Measurements from ENCODE around the gene RFWD3.

RFWD3 gene

DNA sequence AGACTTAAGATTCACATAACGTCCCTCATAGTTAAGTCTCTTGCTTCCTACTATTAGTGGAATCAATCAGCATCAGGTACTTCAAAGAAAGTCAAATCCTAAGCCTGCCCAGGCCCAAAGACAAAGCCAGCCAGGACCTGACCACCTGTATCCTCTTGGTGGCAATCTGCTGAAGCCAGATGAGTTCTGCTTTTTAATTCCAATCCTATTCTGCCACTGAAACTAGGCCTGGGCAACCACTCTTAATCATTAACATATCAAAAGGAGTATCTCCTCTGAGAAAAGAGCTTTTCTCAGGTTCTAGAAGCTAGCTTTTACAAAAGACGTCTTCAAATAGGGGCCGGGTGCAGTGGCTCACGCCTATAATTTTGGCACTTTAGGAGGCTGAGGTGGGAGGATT lies 44.7 kb downstream of the RFWD3 start:
- DNase-seq, result no peak

DNA sequence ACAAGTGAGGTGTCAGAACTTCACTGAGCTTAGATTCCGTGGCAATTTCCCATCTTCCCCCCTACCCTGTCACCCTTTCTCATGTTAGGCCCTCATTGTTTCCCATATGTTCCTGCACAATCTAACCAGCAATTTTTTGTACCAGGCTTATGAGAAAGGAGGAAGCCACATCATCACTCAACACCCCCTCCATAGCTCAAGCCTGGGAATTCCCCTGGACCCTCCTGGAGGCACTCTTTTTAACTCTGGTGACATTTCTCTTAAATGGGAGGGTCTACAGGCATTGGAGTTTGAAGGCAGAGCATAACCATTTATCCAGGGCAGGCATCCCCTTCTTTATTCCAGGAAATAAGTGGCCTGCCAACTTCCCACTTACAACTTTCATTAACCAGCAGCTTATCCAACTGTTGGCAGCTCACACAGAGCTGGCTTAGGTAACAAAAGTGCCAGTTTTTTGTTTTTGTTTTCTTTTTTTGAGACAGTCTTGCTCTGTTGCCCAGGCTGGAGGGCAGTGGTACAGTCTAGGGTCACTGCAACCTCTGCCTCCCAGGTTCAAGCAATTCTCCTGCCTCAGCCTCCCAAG lies 49.4 kb downstream of the RFWD3 start:
- DNase-seq, result no peak

DNA sequence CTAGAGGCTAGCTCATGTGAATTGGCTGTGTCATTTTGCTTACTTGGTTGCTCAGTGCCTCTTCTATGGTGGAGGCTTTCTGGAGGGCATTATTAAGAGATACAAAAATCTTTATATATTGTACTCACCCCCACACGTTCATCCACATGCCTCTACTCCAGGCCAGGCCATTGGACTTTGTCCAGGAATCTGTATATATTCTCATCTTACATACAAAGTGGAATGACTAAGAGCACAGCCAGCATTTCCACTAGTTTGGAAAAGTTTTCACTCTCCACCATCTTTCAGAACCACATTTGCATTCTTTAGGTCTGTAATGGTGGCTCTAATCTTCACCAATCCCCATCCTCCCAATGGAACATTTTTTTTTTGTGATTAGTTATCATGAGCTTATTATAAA lies 55.0 kb downstream of the RFWD3 start:
- DNase-seq, result peak; percentile 36

DNA sequence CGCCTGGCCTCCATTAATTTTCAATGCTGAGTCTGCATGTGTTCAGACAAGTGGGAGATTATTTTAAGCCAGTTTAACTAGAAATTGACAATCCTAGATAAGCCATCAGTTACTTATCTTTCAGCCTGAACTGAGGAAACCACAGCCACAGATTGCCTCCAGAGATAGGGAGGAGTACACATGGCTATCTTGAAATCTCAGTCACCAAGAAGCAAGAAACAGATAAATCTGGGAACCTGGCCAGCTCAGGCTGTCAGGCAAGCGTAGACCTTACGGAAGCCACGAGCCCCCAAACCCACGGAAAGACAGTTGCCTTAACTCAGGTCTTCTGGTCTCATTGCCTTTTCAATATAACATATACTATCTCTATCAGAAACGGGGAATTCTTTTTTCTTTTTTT lies 57.7 kb downstream of the RFWD3 start:
- DNase-seq, result no peak

DNA sequence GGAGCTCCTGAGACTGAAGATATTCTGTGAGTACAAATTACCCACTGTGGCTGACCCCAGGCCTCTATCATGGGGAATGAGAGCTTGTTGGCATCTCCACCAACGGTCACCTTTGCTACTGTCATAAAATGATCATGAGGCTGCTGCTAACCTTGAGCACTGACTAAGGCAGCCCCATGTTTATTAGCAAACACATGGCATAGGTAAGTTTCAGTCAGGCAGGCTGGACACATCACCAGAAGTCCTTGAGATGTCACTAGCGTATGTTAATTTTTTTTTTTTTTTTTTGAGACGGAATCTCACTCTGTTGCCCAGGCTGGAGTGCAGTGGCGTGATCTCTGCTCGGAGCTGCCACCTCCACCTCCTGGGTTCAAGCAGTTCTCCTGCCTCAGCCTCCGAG lies 58.3 kb downstream of the RFWD3 start:
- DNase-seq, result no peak

DNA sequence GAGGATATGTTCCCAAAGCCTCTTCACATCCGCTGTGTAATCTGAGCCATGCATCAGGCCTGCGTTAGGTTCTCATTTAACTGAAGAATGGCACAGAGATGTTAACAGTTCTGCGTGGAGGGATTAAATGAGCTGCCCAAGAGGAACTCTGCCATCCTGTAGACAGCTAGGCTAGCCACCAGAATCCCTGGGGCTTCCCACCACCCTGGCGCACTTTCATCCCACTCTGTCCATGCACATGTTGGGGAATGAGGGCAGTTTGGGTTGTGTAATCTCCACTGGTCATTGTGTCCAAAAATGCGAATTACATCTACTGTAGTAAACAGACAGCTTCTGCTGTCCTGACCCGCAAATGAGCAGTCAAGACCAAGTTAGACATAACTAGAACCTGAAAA lies 58.7 kb downstream of the RFWD3 start:
- no peak for DNase-seq

DNA sequence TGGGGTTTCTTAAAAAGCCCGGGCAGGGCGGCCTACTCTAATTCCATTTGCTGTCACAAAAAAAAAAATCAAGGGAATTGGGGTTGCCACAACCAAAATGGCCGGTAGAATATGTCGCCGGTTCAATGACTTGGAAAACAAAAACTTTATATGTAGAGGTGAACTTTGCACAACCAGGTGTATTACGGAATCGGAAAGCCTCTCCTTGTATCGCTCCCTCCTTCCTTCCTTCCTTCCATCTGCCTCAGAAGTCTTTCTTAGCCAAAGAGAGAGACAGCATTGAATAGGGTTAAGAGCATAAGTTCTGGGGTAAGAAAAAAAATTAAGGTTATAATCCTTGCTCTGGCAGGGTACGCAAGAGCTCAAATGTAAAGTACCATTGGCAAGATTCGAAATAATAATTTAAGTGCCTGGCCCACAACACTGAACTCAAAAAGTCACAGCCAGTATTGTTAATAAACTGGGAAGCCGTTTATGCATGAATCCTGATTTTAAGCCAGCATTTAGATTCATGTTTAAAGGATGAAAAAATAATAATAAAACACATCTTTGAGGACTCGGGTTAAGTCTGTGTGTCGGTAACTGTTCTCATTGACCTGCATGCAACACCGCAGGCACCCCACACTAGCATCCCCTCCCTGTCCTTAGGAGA lies 59.2 kb downstream of the RFWD3 start:
- no peak for DNase-seq

DNA sequence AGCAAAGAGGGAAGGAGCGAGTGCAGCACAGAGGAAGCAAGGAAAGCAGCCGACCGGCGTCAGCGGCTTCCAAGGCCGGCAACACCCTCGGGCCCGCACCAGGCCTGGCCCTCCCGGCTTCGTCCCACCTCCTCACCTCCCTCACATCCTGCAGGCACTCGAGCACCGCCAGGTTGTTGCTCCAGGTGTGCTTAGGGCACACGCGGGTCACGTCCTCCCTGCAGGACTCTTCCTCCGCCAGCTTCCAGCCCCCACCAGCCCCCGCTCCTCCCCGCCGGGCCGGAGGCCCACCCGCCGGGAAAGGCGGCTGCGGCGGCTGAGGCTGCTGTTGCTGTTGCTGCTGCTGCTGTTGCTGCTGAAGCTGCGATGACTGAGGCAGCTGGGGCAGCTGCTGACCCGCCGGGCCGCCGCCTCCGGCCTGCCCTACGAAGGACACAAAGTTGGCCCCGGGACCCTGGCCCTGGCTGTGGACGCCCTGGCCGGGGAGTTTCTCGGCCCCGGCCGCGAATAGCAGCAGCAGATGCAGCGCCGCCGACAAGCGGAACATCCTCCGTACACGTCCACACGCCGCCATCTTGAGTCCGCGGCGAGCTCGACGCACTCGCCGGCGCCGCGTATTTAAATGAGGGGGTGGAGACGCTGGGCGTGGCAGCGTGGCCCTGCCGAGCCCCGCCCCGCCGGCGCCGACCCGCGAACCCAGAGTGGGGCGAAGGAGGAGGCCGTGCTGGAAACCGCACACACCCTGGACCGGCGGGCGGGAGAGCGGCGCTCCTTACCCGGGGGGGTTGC lies 60.0 kb downstream of the RFWD3 start, which contains the start of gene GLG1:
Gene GLG1 (minus strand): TSS at position 594 of the 789 bp plus-strand sequence. CDS start 20 bp downstream, at position 574.
- peak; percentile 86 for DNase-seq

DNA sequence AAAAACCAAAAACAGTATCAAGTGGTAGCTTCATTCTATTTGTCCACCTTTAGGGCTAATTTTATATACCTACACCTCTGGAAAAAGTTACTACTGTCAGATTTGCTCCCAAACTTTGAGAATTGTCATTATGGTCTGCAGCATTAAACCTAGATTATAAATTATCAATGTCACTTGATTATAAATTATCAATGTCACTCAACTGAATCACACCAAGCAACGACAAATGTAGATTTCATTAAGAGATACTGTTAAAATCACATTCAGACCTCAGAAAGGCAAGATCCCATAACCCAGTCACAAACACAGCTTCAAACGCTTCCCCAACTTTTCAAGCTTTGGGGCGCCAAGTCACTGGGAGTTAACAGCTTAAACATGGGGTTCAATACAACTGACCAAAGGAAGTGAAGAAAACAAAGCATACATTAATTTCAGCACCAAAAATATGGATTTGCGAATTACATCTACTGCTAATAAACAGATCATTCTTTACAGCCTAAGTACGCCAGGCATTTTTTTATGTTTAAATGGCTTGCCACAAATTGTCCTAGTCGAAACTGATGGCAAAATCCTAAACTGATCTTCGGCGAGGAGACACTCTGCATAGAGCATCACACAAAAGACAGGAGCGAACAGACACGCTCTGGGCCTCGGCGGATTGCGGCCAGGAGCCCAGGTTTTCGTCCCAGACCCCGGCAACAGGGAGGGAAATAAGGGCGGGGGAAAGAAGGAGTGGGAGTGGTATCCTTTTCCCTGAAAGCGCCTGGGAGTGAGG lies 60.7 kb downstream of the RFWD3 start:
- no peak for DNase-seq

DNA sequence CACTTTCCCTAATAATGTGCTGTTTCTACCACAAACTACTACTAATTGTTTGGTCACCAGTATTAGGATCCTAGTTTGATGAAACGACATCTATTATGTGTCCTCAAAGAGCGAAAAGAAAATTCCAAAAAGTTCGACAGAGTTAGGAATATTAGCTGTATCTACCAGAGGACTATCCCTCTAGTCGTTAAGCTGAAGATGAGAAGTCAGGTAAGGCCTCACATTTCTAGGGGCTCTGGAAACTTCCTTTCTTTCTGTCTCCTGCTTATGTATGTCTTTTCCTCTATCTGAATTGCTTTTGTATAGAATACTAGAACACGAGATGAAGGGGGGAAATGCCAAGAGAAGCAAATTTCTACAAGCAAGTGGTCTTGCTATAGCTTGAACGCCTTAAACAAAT lies 61.3 kb downstream of the RFWD3 start:
- DNase-seq, result no peak

DNA sequence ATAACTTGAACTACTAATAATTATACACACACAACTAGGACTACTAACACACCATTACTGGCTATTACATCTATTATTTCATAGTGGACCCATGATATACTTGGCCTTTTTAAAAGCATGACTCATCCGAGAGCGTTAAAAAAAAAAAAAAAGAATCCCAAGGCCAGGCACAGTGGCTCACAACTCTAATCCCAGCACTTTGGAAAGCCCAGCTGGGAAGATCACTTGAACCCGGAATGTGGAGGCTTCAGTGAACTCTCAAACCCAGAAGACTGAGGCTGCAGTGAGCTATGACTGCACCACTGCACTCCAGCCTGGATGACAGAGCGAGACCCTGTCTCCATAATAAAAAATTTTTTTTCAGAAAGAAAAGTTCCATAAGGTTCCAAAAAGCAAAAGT lies 62.8 kb downstream of the RFWD3 start:
- DNase-seq, result no peak

DNA sequence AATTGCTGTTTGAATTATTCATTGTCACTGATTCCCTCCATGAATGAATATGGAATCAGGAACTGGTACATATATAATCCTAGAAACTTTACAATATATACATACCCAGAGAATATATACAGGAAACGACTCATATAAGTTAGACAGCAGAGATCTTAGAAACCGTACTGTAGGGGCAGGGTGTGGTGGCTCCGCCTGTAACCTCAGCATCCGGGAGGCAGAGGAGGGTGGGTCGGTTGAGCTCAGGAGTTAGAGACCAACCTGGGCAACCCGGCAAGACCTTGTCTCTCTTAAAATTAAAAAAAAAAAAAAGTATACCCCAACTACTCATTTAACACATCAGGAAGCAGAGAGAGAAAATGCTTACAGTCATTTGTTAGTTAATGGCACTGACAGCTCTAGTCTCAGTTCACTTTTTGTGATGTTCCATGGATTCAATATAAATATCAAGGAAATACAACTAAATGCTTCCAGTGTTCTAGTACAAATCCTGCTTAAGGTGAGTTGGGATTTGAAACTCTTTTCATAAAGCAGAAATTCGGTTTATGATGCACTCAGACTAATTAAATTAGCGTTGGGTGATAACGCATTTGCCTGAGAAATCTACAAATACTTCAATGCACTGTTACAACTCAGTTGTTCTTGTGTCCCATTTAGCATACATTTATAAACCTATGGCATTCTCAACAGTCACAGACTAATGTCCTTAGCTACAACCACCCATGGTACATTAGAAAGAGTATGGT lies 65.4 kb downstream of the RFWD3 start:
- peak; percentile 39 for DNase-seq

DNA sequence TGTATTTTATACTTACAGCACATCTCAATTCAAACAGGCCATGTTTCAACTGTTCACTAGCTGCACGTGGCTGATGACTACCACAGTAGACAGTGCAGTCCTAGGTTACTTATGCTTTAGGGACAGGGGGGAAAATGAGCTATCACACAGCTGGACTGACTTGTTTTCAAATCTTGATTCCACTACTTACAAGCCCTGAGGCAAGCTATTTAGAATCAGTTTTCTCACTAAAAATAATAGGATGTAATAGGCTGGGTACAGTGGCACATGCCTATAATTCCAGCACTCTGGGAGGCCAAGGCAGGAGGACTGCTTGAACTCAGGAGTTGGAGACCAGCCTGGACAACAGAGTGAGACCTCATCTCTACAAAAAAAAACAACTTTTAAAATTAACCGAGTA lies 70.1 kb downstream of the RFWD3 start:
- DNase-seq, result no peak

DNA sequence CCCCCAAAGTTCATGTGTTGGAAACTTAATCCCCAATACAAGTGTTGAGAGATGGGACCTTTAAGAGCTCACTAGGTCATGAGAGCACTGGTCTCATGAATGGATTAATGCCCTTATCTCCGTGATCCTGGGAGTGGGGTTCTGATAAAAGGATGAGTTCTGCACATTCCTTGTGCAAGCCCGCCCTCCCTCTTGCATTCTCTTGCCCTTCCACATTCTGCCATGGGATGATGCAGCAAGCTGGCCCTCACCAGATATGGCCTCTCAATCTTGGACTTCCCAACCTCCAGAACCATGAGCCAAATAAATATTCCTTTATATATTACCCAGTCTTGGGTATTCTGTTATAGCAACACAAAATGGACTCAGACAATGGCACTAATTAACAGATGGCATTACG lies 73.8 kb downstream of the RFWD3 start:
- DNase-seq, result no peak

DNA sequence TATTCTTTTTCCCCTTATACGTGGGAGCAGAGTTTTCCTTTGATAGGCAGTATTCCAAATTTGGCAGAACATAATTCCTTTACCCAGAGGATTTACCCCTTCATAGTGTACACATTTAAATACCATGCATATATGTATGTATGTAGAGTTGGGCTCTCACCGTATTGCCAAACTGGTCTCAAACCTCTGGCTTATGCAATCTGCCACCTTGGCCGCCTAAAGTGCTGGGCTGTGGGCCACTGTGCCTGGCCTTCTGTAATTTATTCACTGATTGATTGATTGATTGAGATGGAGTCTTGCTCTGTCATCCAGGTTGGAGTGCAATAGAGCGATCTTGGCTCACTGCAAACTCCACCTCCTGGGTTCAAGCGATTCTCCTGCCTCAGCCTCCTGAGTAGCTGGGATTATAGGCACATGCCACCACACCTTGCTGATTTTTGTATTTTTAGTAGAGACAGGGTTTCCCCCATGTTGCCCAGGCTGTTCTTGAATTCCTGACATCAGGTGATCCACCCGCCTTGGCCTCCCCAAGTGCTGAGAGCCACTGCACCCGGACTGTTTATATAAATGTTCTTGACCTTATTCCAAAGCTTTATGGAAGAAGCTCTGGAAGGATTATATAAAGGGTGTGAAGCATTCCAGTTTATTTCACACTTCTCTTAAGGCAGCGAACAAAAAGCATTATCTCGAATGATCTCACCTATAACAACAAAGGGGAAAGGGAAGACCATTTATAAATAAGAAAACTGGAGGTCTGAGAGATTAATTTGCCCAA lies 74.6 kb downstream of the RFWD3 start:
- no peak for DNase-seq

DNA sequence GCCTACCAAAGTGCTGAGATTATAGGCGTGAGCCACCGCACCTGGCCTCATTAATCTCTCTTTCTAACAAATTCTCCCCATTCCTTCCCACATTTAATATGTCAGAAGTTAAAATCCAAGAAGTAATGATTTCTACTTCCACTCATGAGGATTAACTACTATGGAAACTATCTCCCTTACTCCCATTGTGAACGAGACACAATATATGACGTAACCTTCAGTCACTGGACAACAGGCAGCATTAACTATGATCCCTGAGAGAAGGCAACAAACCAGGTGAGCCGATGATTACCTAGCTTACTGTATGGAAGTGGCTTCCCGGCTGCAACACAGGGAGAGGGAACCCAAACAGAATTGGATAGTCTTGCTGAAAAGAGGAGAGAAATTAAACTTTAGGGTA lies 79.7 kb downstream of the RFWD3 start:
- DNase-seq, result no peak

DNA sequence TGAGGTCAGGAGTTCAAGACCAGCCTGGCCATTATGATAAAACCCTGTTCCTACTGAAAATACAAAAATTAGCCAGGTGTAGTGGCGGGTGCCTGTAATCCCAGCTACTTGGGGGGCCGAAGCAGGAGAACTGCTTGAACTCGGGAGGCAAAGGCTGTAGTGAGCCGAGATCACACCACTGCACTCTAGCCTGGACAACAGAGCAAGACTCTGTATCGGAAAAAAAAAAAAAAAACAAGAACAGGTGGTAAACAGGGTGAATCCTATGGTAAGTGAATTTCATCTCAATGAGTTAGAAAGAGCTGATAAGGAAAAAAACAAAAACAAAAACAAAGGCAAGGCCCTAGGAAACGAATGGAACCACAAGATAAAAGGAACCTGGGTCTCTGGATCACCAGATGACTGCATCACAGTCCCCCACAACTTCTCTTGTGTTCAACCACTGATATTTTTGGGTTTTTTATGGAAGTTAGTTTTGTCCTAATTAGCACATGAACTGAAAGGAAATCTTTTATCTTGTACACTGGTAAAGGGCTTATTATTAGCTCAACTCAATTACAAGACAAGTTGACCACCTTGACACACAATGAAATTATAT lies 80.7 kb downstream of the RFWD3 start:
- no peak for DNase-seq

DNA sequence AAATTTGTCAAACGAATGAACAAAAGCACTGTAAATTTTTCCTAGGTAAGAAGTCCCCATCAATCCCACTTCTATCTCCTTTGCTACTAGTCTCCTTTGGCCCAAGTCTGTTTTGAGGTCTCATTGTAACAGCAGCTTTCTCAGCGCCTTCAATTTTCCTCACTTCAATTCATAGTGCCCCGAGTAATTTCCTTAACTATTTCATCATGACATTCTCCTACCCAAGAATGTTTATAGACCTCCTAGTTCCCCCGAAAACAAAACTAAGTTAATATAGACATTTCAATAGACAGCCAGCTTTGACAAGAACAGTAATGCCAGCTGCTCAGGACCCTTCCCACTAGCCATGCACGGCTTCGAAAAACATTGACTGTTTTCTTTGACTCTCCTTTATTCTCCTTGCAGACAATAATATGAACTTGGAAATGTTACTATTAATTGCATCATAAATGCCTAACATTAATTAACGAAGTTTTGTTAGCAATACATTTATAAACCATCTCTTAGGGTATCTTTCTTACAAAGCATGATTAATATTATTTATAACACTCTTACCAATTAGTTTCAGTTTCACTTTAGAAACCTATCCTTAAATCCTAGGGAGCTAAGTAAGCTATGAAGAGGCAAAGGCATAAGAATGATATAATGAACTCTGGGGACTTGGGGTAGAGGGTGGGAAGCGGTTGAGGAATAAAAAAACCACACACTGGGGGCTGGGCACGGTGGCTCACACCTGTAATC lies 82.6 kb downstream of the RFWD3 start:
- no peak for DNase-seq

DNA sequence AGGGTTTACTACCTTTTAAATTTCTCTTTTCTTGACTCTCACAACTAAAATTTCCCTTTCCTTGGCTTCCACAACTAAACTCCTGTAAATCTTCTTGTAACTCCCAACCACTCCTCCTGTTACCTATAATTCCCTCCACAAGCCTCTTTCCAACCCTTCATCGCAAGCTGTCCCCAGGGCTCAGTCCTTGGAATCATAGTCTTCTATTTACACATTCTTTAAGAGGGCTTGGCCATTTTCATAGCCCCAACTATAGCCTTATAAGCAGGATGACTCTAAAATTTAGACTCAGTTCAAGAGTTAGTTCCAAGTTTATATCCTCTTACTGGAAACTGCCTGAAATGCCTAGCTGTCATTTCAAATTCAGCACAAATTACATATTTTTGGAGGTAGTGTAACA lies 83.7 kb downstream of the RFWD3 start:
- DNase-seq, result no peak

DNA sequence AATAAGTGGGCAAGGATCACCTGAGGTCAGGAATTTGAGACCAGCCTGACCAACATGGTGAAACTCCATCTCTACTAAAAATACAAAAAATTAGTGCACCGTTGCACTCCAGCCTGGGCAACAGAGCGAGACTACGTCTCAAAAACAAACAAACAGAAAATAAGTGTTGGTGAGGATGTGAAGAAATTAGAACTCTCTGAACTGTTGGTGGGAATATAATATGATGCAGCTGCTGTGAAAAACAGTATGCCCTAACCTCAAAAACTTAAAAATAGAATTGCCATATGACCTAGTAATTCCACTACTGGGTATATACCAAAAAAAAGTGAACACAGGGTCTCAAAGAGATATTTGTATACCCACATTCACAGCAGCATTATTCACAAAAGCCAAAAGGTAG lies 85.8 kb downstream of the RFWD3 start:
- no peak for DNase-seq

DNA sequence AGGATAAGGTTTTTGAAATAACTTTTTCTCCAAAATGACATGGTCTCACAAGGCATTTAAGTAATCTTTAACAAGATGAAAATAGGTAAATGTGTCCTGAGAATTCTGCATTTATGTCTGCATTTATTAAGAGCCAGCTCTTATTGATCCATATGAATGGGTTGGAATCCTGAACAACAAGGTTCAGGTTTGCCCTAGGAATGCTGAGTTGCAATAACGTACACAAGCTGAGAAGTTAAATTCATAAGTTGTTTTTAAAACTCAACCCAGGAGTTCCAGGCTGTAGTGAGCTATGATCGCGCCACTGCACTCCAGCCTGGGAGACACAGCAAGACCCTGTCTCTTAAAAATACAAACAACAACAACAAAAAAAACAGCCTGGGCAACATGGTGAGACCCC lies 87.8 kb downstream of the RFWD3 start:
- DNase-seq, result no peak

Measured in NCI-H226 (cell line).